Endodermal cell (in vitro differentiated cells): ENCODE measurements around the gene CXorf38. TPM values are rescaled to one million over a fixed set of nuclear protein-coding genes. Genes with fewer than 3 reads are reported as not detected.

Experiments
- DNase-seq: peaks from one replicate; pipeline ENCODE4 v3.0.0-alpha.2; 2017
- H3K27ac ChIP-seq: 2 replicates; pipeline ENCODE4 v1.5.1; 2013; ENCODE audit warnings: mild to moderate bottlenecking, low read depth, low read length, moderate library complexity
- H3K27me3 ChIP-seq: 2 replicates; pipeline ENCODE4 v1.6.1; 2013; ENCODE audit warnings: mild to moderate bottlenecking, low read length, moderate library complexity; ENCODE audit not compliant: insufficient read depth, control insufficient read depth, poor library complexity, severe bottlenecking
- H3K36me3 ChIP-seq: 2 replicates; pipeline ENCODE4 v1.7.0; 2013; ENCODE audit warnings: mild to moderate bottlenecking, low read length, moderate library complexity; ENCODE audit not compliant: control insufficient read depth, insufficient read depth
- H3K4me1 ChIP-seq: one replicate; pipeline ENCODE4 v1.7.0; 2013; ENCODE audit warnings: low read length; ENCODE audit not compliant: control insufficient read depth, insufficient read depth
- H3K4me3 ChIP-seq: 2 replicates; pipeline ENCODE4 v1.5.1; 2013; ENCODE audit warnings: mild to moderate bottlenecking, low read length, moderate library complexity
- H3K9ac ChIP-seq: 2 replicates; pipeline ENCODE4 v1.6.1; 2013; ENCODE audit warnings: mild to moderate bottlenecking, low read length, moderate library complexity; ENCODE audit not compliant: poor library complexity, severe bottlenecking; ENCODE audit errors: extremely low read depth
- H3K9me3 ChIP-seq: 2 replicates; pipeline ENCODE4 v1.6.1; 2013; ENCODE audit warnings: mild to moderate bottlenecking, low read length, moderate library complexity; ENCODE audit not compliant: control insufficient read depth
- H3K27ac Mint-ChIP-seq: 2 replicates; pipeline ENCODE4 v1.8.0; 2020; ENCODE audit warnings: mixed read lengths
- H3K27me3 Mint-ChIP-seq: 2 replicates; pipeline ENCODE4 v1.8.0; 2021; ENCODE audit warnings: mild to moderate bottlenecking, mixed read lengths; ENCODE audit not compliant: insufficient read depth
- H3K36me3 Mint-ChIP-seq: 2 replicates; pipeline ENCODE4 v1.8.0; 2020; ENCODE audit warnings: low read depth, mixed read lengths
- H3K4me1 Mint-ChIP-seq: 2 replicates; pipeline ENCODE4 v1.8.0; 2020; ENCODE audit warnings: mixed read lengths
- H3K4me3 Mint-ChIP-seq: 2 replicates; pipeline ENCODE4 v1.8.0; 2020; ENCODE audit warnings: mild to moderate bottlenecking, moderate library complexity, mixed read lengths
- H3K9me3 Mint-ChIP-seq: 2 replicates; pipeline ENCODE4 v1.8.0; 2020; ENCODE audit warnings: mild to moderate bottlenecking, mixed read lengths
- WGBS, 2 experiments: methylation state at CpG; one replicate each; pipeline versions ENCODE4 v1.1.5 to v1.1.7; 2013; ENCODE audit warnings: missing lambda C conversion rate in 2 of 2, mixed read lengths in 1 of 2; ENCODE audit not compliant: insufficient coverage in 1 of 2, insufficient read length in 1 of 2; 5-methylcytosine and 5-hydroxymethylcytosine counted together
- total RNA-seq, 2 donors: library from RNA; stranded (reverse); fragmentation: NEBNext Ultra II Directional in 1 of 2; extraction: Animal tissue kit (Norgen Biotek cat#: 25700) in 1 of 2; gene quantifications; 2 replicates in 1 of 2; 3 replicates in 1 of 2; pipeline ENCODE4 v1.2.1, GENCODE V29; 2021
- TF ChIP-seq, protein P1 (sequence below): fragments of 200-600 bp; sonication (generic); conservative IDR thresholded peaks from 2 replicates; pipeline ENCODE4 v1.5.0; 2021; ENCODE audit warnings: antibody characterized with exemption, mild to moderate bottlenecking

CXorf38 gene
- total RNA-seq, 2 donors from 2014 or later: 9.1 to 10.6 TPM

DNA sequence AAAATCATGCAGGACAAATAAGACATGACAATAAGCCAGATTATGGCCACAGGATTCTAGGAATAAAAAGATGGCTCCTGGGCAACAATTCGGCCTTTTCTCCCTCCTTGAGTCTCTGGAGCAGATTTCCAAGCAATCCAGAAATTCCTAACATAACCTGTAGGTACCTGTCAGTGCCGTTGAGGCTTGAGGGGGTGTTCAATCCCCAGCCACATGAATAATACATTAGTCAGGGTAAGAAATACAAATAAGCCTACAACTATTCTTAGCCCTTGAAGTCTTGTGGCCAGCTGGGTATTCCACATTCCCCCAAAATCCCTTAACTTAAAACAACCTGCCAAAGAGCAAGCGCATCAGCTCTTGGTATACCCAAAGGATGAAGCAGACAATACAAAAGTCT is 9.7 kb downstream of the CXorf38 start:
- H3K9me3 Mint-ChIP-seq: peaks cover 29% of the 10 kb centered on the region
- WGBS, 2 experiments: 82% methylated on average over 3 of the region's 3 CpGs; no CpG with 5 or more reads in 1 of the 2 experiments
- peaks cover 53% of the 10 kb centered on the region for H3K36me3 Mint-ChIP-seq
- H3K36me3 ChIP-seq: peaks cover 35% of the 10 kb centered on the region
- no peak overlapping the region for H3K4me3 ChIP-seq
- no peaks in the 10 kb centered on the region for H3K4me1 ChIP-seq
- no peak for DNase-seq
- H3K27ac ChIP-seq: no peak overlapping the region
- no peaks in the 10 kb centered on the region for H3K27me3 Mint-ChIP-seq
- TF ChIP-seq, protein P1, sequence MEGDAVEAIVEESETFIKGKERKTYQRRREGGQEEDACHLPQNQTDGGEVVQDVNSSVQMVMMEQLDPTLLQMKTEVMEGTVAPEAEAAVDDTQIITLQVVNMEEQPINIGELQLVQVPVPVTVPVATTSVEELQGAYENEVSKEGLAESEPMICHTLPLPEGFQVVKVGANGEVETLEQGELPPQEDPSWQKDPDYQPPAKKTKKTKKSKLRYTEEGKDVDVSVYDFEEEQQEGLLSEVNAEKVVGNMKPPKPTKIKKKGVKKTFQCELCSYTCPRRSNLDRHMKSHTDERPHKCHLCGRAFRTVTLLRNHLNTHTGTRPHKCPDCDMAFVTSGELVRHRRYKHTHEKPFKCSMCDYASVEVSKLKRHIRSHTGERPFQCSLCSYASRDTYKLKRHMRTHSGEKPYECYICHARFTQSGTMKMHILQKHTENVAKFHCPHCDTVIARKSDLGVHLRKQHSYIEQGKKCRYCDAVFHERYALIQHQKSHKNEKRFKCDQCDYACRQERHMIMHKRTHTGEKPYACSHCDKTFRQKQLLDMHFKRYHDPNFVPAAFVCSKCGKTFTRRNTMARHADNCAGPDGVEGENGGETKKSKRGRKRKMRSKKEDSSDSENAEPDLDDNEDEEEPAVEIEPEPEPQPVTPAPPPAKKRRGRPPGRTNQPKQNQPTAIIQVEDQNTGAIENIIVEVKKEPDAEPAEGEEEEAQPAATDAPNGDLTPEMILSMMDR: no peak
- H3K27me3 ChIP-seq: no peaks in the 10 kb centered on the region
- H3K4me1 Mint-ChIP-seq: no peaks in the 10 kb centered on the region
- H3K4me3 Mint-ChIP-seq: no peak overlapping the region
- no peak overlapping the region for H3K27ac Mint-ChIP-seq
- no peaks in the 10 kb centered on the region for H3K9me3 ChIP-seq
- H3K9ac ChIP-seq: no peak overlapping the region

DNA sequence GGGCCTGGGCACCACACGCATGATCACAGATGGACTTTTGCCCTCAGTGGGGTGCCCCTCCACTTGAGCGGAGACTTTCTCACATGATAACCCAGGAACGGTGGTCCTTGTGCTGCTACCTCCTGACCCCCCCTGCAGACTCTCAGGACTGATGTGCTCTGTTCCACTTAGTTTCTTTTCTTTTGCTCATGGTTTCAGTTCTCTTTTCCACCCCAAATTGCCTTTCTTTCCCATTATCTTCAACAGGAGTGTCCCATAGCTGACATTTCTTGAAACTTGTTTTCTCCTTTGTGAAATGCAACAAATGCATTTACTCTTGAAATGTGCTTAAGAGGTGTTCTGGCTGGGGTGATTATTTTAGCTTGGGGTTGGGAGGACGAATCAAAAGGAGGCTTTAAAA is 15.2 kb downstream of the CXorf38 start:
- no peak overlapping the region for H3K4me3 ChIP-seq
- no peaks in the 10 kb centered on the region for H3K27me3 ChIP-seq
- TF ChIP-seq, protein P1: no peak
- H3K9me3 Mint-ChIP-seq: peaks cover 17% of the 10 kb centered on the region
- no peaks in the 10 kb centered on the region for H3K4me1 ChIP-seq
- peaks cover 54% of the 10 kb centered on the region for H3K36me3 Mint-ChIP-seq
- H3K36me3 ChIP-seq: peaks cover 40% of the 10 kb centered on the region
- no peaks in the 10 kb centered on the region for H3K9me3 ChIP-seq
- H3K4me3 Mint-ChIP-seq: no peak overlapping the region
- DNase-seq: no peak
- 95 to 100% methylated on average over 1 to 4 of the region's 4 CpGs for WGBS, 2 experiments
- H3K27ac Mint-ChIP-seq: no peak overlapping the region
- H3K9ac ChIP-seq: no peak overlapping the region
- H3K4me1 Mint-ChIP-seq: no peaks in the 10 kb centered on the region
- no peak overlapping the region for H3K27ac ChIP-seq
- H3K27me3 Mint-ChIP-seq: no peaks in the 10 kb centered on the region

DNA sequence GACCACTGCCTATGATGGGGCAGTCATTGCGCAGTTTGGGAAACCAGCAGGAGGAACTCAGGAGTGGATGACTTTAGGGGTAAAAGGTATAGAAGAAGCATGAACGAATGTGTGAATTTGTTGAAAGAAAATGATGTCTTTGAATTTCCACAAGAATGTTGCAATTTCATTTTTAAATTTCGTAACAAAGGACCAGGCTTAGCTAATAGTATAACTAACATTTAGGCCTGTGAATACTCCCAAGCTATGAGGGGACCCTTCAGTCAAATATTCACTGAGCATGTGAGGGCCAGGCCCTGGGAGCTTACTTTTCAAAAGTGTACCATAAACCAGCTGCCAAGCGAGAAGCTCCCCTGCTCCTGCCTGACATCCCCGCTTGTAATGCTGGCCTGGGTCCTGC is 18.9 kb downstream of the CXorf38 start:
- Mint-ChIP-seq H3K4me3 (no peak overlapping the region), H3K36me3 (peaks cover 22% of the 10 kb centered on the region), H3K9me3 (peaks cover 19% of the 10 kb centered on the region), H3K27me3 (no peaks in the 10 kb centered on the region), H3K4me1 (no peaks in the 10 kb centered on the region), H3K27ac (no peak overlapping the region)
- H3K9ac ChIP-seq: no peak overlapping the region
- no peak overlapping the region for H3K4me3 ChIP-seq
- TF ChIP-seq, protein P1: no peak
- H3K27me3 ChIP-seq: no peaks in the 10 kb centered on the region
- H3K9me3 ChIP-seq: no peaks in the 10 kb centered on the region
- H3K4me1 ChIP-seq: no peaks in the 10 kb centered on the region
- DNase-seq: no peak
- WGBS, 2 experiments: 94% methylated on average over 5 of the region's 5 CpGs; no CpG with 5 or more reads in 1 of the 2 experiments
- H3K36me3 ChIP-seq: peaks cover 7% of the 10 kb centered on the region
- no peak overlapping the region for H3K27ac ChIP-seq
